Measurements from ENCODE around the gene COPS7B.
"Not testable (repeated sequence)": the region's sequence is repeated elsewhere in the genome, so short reads cannot be mapped to it uniquely, and the experiment has no call there.

DNA sequence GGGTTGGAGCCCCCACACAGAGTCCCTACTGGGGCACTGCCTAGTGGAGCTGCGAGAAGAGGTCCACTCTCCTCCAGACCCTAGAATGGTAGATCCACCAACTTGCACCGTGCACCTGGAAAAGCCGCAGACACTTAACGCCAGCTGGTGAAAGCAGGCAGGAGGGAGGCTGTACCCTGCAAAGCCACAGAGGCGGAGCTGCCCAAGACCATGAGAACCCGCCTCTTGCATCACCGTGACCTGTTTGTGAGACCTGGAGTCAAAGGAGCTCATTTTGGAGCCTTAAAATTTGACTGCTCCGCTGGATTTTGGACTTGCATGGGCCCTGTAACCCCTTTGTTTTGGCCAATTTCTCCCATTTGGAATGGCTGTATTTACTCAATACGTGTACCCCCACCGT, 37.2 kb upstream of the COPS7B start:
- TF ChIP-seq, protein P1, sequence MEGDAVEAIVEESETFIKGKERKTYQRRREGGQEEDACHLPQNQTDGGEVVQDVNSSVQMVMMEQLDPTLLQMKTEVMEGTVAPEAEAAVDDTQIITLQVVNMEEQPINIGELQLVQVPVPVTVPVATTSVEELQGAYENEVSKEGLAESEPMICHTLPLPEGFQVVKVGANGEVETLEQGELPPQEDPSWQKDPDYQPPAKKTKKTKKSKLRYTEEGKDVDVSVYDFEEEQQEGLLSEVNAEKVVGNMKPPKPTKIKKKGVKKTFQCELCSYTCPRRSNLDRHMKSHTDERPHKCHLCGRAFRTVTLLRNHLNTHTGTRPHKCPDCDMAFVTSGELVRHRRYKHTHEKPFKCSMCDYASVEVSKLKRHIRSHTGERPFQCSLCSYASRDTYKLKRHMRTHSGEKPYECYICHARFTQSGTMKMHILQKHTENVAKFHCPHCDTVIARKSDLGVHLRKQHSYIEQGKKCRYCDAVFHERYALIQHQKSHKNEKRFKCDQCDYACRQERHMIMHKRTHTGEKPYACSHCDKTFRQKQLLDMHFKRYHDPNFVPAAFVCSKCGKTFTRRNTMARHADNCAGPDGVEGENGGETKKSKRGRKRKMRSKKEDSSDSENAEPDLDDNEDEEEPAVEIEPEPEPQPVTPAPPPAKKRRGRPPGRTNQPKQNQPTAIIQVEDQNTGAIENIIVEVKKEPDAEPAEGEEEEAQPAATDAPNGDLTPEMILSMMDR (conservative IDR thresholded peaks at IDR 0.05) = not testable (repeated sequence)
- TF ChIP-seq ZFX (IDR thresholded peaks at IDR 0.05) = not testable (repeated sequence)

Data from C4-2B (cell line).